ENCODE results near the gene INTS7.

- no peak for TF ChIP-seq CTCF (conservative IDR thresholded peaks at IDR 0.05; ENCODE audit: low read length)
- TF ChIP-seq EZH2phosphoT487 (IDR thresholded peaks at IDR 0.05; ENCODE audit: borderline replicate concordance) = no peak
Observed at GRCh38 chr1:212030936-212031528, 4.3 kb downstream of the INTS7 start.
